HCT116 (cell line): ENCODE measurements around the gene NRXN2. TPM values are rescaled to one million over a fixed set of nuclear protein-coding genes. Genes with fewer than 3 reads are reported as not detected.

Experiments
- ATAC-seq: fragments of 200-7000 bp; cut with Tn5 transposase; 2 replicates; pipeline ENCODE4 v1.9.1; 2020; ENCODE audit warnings: mild to moderate bottlenecking, moderate library complexity
- BruUV-seq: library from RNA; stranded (reverse); fragments of 400-500 nt; replicated peaks from 2 replicates; lab custom pipeline; 2021; lab: Mats Ljungman, UMichigan
- CTCF ChIA-PET: fragments of 300-600 bp; sonication (Branson Sonifier 250); formaldehyde crosslinking; loops from one replicate; lab custom pipeline; 2021; ENCODE audit warnings: antibody characterized with exemption; lab: Charles Lee
- POLR2A ChIA-PET: fragments of 300-600, 350-600 bp; sonication (Branson Sonifier 250); formaldehyde crosslinking; loops from one replicate; lab custom pipeline; 2021; ENCODE audit warnings: antibody characterized with exemption; lab: Charles Lee
- RAD21 ChIA-PET, 2 experiments: fragments of 300-600 bp; sonication (Branson Sonifier 250); formaldehyde crosslinking; loops; one replicate each; lab custom pipeline; 2023; ENCODE audit warnings: low total read pairs in 2 of 2; ENCODE audit not compliant: uncharacterized antibody in 2 of 2, unreplicated experiment in 2 of 2, low non-redundant PET in 1 of 2; lab: Charles Lee
- DNase-seq: peaks from one replicate; pipeline ENCODE4 v3.0.0-alpha.2; 2010; ENCODE audit warnings: low read depth, low spot score
- H2AFZ ChIP-seq: fragments of 200-600 bp; shearing (Covaris generic), sonication (generic); 2 replicates; pipeline ENCODE4 v1.6.1; 2017; ENCODE audit warnings: low read depth, mixed run types, mixed read lengths, antibody characterized with exemption, low read length; ENCODE audit not compliant: poor library complexity, severe bottlenecking
- H3K27ac ChIP-seq: 2 replicates; pipeline ENCODE4 v1.5.1; 2012; ENCODE audit warnings: low read depth, low read length
- H3K27me3 ChIP-seq: fragments of 200-600 bp; sonication (generic); 2 replicates; pipeline ENCODE4 v1.6.1; 2016; ENCODE audit warnings: mixed run types, low read length, mixed read lengths; ENCODE audit not compliant: insufficient read depth
- H3K36me3 ChIP-seq, 2 experiments: fragments of 200-500 bp in 1 of 2; fragments of 200-600 bp in 1 of 2; sonication (Bioruptor generic) in 1 of 2; sonication (generic) in 1 of 2; 2 replicates each; pipeline versions ENCODE4 v1.5.1 to v1.6.1; 2014 to 2016; ENCODE audit warnings: low read length in 2 of 2, inconsistent platforms in 1 of 2, mixed read lengths in 1 of 2, mixed run types in 1 of 2; ENCODE audit not compliant: insufficient read depth in 2 of 2, control insufficient read depth in 1 of 2
- H3K4me1 ChIP-seq, 2 experiments: fragments of 200-600 bp in 1 of 2; sonication (generic) in 1 of 2; 2 replicates each; pipeline versions ENCODE4 v1.5.1 to v1.6.1; 2012 to 2017; ENCODE audit warnings: low read length in 2 of 2, inconsistent platforms in 1 of 2, mild to moderate bottlenecking in 1 of 2, mixed read lengths in 1 of 2, mixed run types in 1 of 2, moderate library complexity in 1 of 2; ENCODE audit not compliant: insufficient read depth in 2 of 2, control insufficient read depth in 1 of 2
- H3K4me2 ChIP-seq: fragments of 200-600 bp; sonication (generic); 2 replicates; pipeline ENCODE4 v1.6.1; 2017; ENCODE audit warnings: mixed run types, low read length, mixed read lengths
- H3K4me3 ChIP-seq, 2 experiments: fragments of 200-600 bp in 1 of 2; sonication (generic) in 1 of 2; replicated peaks in 1 of 2; 2 replicates each; pipeline ENCODE4 v1.5.1; 2011 to 2016; ENCODE audit warnings: low read length in 2 of 2, control low read depth in 1 of 2, low read depth in 1 of 2, mild to moderate bottlenecking in 1 of 2, mixed read lengths in 1 of 2, mixed run types in 1 of 2
- H3K79me2 ChIP-seq: fragments of 200-600 bp; sonication (generic); 2 replicates; pipeline ENCODE4 v1.6.1; 2017; ENCODE audit warnings: mild to moderate bottlenecking, mixed run types, low read length, moderate library complexity, mixed read lengths; ENCODE audit not compliant: insufficient read depth
- H3K9ac ChIP-seq: fragments of 200-600 bp; sonication (generic); 2 replicates; pipeline ENCODE4 v1.6.1; 2016; ENCODE audit warnings: low read length, mixed read lengths
- H3K9me2 ChIP-seq: fragments of 200-600 bp; sonication (generic), shearing (Covaris generic); 2 replicates; pipeline ENCODE4 v1.6.1; 2017; ENCODE audit warnings: mixed run types, mild to moderate bottlenecking, moderate library complexity; ENCODE audit not compliant: insufficient read depth
- H3K9me3 ChIP-seq, 2 experiments: fragments of 200-500 bp in 1 of 2; fragments of 200-600 bp in 1 of 2; sonication (Bioruptor generic) in 1 of 2; sonication (generic) in 1 of 2; 2 replicates each; pipeline ENCODE4 v1.6.1; 2014 to 2017; ENCODE audit warnings: low read length in 2 of 2, mixed read lengths in 2 of 2, inconsistent platforms in 1 of 2, low read depth in 1 of 2, mild to moderate bottlenecking in 1 of 2, mixed run types in 1 of 2, moderate library complexity in 1 of 2; ENCODE audit not compliant: control insufficient read depth in 1 of 2, insufficient read depth in 1 of 2
- H4K20me1 ChIP-seq: fragments of 200-600 bp; sonication (generic), shearing (Covaris generic); 2 replicates; pipeline ENCODE4 v1.6.1; 2017; ENCODE audit warnings: mixed run types, mild to moderate bottlenecking, moderate library complexity; ENCODE audit not compliant: insufficient read depth
- EGR1 ChIP-seq: IDR thresholded peaks from 2 replicates; pipeline ENCODE4 v1.6.1; 2012; ENCODE audit warnings: low read depth
- ELF1 ChIP-seq: IDR thresholded peaks from 2 replicates; pipeline ENCODE4 v1.6.1; 2012; ENCODE audit warnings: low read depth, borderline replicate concordance
- EZH2 ChIP-seq: fragments of 200-600 bp; sonication (generic); IDR thresholded peaks from 2 replicates; pipeline ENCODE4 v1.6.1; 2017; ENCODE audit warnings: antibody characterized with exemption, mixed run types
- EZH2phosphoT487 ChIP-seq: fragments of 200-600 bp; IDR thresholded peaks from 2 replicates; pipeline ENCODE4 v1.6.1; 2018; ENCODE audit warnings: antibody characterized with exemption, borderline replicate concordance
- JUND ChIP-seq: IDR thresholded peaks from 2 replicates; pipeline ENCODE4 v1.6.1; 2012
- POLR2A ChIP-seq: IDR thresholded peaks from 2 replicates; pipeline ENCODE4 v1.7.0; 2011; ENCODE audit warnings: borderline replicate concordance; ENCODE audit not compliant: insufficient read depth, insufficient read length; ENCODE audit errors: extremely low read depth
- POLR2AphosphoS5 ChIP-seq: IDR thresholded peaks from 2 replicates; pipeline ENCODE4 v1.6.1; 2011; ENCODE audit warnings: mild to moderate bottlenecking, low read depth, low read length, moderate library complexity
- SP1 ChIP-seq: IDR thresholded peaks from 2 replicates; pipeline ENCODE4 v1.6.1; 2012; ENCODE audit warnings: low read depth
- SRF ChIP-seq: IDR thresholded peaks from 2 replicates; pipeline ENCODE4 v1.6.1; 2012; ENCODE audit warnings: low read depth
- ZNF274 ChIP-seq: fragments of 200-500 bp; sonication (Bioruptor generic); IDR thresholded peaks from 2 replicates; pipeline ENCODE4 v1.6.1; 2014; ENCODE audit warnings: mild to moderate bottlenecking, low read depth, low read length, inconsistent platforms
- intact Hi-C: fragments of 100-400 bp; cut with micrococcal nuclease; formaldehyde crosslinking; loops from 2 replicates; pipeline ENCODE4 v1.10.0; 2022
- total RNA-seq: library from RNA; stranded (reverse); gene quantifications from one replicate; pipeline ENCODE4 v1.2.1, GENCODE V29; 2021; ENCODE audit not compliant: unreplicated experiment
- TF ChIP-seq, protein P1 (sequence below): IDR thresholded peaks from 2 replicates; pipeline ENCODE4 v1.6.1; 2012; ENCODE audit warnings: low read depth

The NRXN2 gene
- total RNA-seq, 1 experiment from 2014 or later = 1.5 TPM

DNA sequence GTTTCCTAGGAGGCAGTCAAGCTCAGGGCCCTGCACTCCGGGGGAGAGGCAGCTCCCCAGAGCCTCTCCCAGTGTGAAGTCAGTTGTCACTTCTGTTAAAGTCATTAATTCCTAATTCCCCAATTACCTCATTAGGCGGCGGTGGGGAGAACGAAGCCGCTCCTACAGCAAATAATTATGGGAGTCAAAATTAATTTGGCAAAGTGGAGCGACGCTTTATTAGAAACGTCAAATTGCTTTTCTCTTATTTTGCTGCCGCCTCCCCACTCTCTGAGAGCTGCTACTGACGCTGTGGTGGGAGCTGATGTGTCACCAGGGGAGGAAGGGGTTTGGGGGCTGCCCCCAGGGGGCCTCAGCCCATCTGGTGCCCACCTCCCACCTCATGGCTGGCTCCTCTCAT lies 90.3 kb downstream of the NRXN2 start:
- Histone ChIP-seq H3K9me2 (no peaks in the 10 kb centered on the region), H3K36me3 (no peaks in the 10 kb centered on the region), H3K27ac (no peak overlapping the region), H3K4me2 (no peak overlapping the region), H3K79me2 (no peaks in the 10 kb centered on the region), H3K27me3 (no peaks in the 10 kb centered on the region), H2AFZ (no peak overlapping the region), H3K4me3 (no peak overlapping the region), H3K9ac (no peak overlapping the region), H4K20me1 (no peaks in the 10 kb centered on the region), H3K4me1 (peaks cover 0 to 9% of the 10 kb centered on the region in 2 experiments; a peak in 2 of 4 replicates), H3K9me3 (no peaks in the 10 kb centered on the region)
- ChIA-PET POLR2A (no interaction called here), RAD21 (no interaction called here), CTCF (no interaction called here)
- TF ChIP-seq EGR1 (no peak), ZNF274 (no peak), SP1 (no peak), SRF (no peak), JUND (no peak), EZH2 (no peak), EZH2phosphoT487 (no peak), POLR2AphosphoS5 (no peak), ELF1 (no peak), POLR2A (no peak)
- TF ChIP-seq, protein P1, sequence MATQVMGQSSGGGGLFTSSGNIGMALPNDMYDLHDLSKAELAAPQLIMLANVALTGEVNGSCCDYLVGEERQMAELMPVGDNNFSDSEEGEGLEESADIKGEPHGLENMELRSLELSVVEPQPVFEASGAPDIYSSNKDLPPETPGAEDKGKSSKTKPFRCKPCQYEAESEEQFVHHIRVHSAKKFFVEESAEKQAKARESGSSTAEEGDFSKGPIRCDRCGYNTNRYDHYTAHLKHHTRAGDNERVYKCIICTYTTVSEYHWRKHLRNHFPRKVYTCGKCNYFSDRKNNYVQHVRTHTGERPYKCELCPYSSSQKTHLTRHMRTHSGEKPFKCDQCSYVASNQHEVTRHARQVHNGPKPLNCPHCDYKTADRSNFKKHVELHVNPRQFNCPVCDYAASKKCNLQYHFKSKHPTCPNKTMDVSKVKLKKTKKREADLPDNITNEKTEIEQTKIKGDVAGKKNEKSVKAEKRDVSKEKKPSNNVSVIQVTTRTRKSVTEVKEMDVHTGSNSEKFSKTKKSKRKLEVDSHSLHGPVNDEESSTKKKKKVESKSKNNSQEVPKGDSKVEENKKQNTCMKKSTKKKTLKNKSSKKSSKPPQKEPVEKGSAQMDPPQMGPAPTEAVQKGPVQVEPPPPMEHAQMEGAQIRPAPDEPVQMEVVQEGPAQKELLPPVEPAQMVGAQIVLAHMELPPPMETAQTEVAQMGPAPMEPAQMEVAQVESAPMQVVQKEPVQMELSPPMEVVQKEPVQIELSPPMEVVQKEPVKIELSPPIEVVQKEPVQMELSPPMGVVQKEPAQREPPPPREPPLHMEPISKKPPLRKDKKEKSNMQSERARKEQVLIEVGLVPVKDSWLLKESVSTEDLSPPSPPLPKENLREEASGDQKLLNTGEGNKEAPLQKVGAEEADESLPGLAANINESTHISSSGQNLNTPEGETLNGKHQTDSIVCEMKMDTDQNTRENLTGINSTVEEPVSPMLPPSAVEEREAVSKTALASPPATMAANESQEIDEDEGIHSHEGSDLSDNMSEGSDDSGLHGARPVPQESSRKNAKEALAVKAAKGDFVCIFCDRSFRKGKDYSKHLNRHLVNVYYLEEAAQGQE = no peak
- intact Hi-C loops = no loop called here
- DNase-seq (no peak), ATAC-seq (no peak)
- no TSS peak for BruUV-seq
